ENCODE measurements around the gene RPUSD4. TPM values are rescaled to one million over a fixed set of nuclear protein-coding genes. Genes with fewer than 3 reads are reported as not detected.

RPUSD4 gene
- total RNA-seq, 1 donor from 2014 or later = 37.1 TPM

GRCh38 chr11:126157326-126158030 is 54.0 kb downstream of the RPUSD4 start:
- no peak for DNase-seq

GRCh38 chr11:126156814-126157213 is 54.6 kb downstream of the RPUSD4 start:
- DNase-seq = no peak

- no peak for DNase-seq
Measured at GRCh38 chr11:126155402-126156187, 55.9 kb downstream of the RPUSD4 start.

GRCh38 chr11:126154691-126155090 is 56.8 kb downstream of the RPUSD4 start:
- no peak for DNase-seq

GRCh38 chr11:126153972-126154371 is 57.5 kb downstream of the RPUSD4 start:
- no peak for DNase-seq

- DNase-seq = no peak
Measured at GRCh38 chr11:126153006-126153405, 58.4 kb downstream of the RPUSD4 start.

GRCh38 chr11:126152586-126152985 is 58.9 kb downstream of the RPUSD4 start:
- no peak for DNase-seq

- DNase-seq = no peak
Measured at GRCh38 chr11:126152152-126152551, 59.3 kb downstream of the RPUSD4 start.

Small RNAs within 50 kb of the gene (small RNA-seq; reads per million reads assigned to genes)
- gene AP001893.2 = not detected
- not detected for gene RN7SL351P
- not detected for gene RNU4-86P

Other genes starting within 250 kb of the RPUSD4 start
- 39.8 TPM for gene CDON, start 148.8 kb downstream of the RPUSD4 start, total RNA-seq
- 25.4 TPM for gene FAM118B, start 132 bp upstream of the RPUSD4 start, total RNA-seq
- 10.5 TPM for gene SRPRA, start 57.2 kb upstream of the RPUSD4 start, total RNA-seq
- 15.3 TPM for gene FOXRED1, start 57.5 kb upstream of the RPUSD4 start, total RNA-seq
- 3.0 TPM for gene TIRAP, start 71.4 kb upstream of the RPUSD4 start, total RNA-seq
- 3.7 TPM for gene DCPS, start 92.4 kb upstream of the RPUSD4 start, total RNA-seq
- gene ST3GAL4, start 144.0 kb upstream of the RPUSD4 start, total RNA-seq = 15.0 TPM